NCI-H2196 treated with DMSO at 0.1 percent for 48 hours (cell line): Measurements from ENCODE around the gene FOXO6.

Experiments used
- DNase-seq: peaks from one replicate; lab custom pipeline; 2025; ENCODE audit not compliant: unreplicated experiment; lab: John Stamatoyannopoulos, UW

Gene FOXO6

GRCh38 chr1:41423511-41424191 is 62.4 kb downstream of the FOXO6 start:
- no peak for DNase-seq

- no peak for DNase-seq
Observed at GRCh38 chr1:41424581-41425118, 63.4 kb downstream of the FOXO6 start.

- DNase-seq, result no peak
Observed at GRCh38 chr1:41425369-41425768, 64.1 kb downstream of the FOXO6 start.

GRCh38 chr1:41426201-41426890 is 65.1 kb downstream of the FOXO6 start:
- no peak for DNase-seq

GRCh38 chr1:41427122-41427913 is 66.1 kb downstream of the FOXO6 start:
- no peak for DNase-seq

GRCh38 chr1:41427916-41428737 is 66.9 kb downstream of the FOXO6 start:
- no peak for DNase-seq

GRCh38 chr1:41428738-41429640 is 67.8 kb downstream of the FOXO6 start:
- no peak for DNase-seq

- no peak for DNase-seq
Observed at GRCh38 chr1:41429641-41430035, 68.4 kb downstream of the FOXO6 start.

- DNase-seq, result no peak
Observed at GRCh38 chr1:41430069-41430468, 68.8 kb downstream of the FOXO6 start.

GRCh38 chr1:41430582-41430981 is 69.3 kb downstream of the FOXO6 start:
- no peak for DNase-seq

- no peak for DNase-seq
Observed at GRCh38 chr1:41431490-41432350, 70.5 kb downstream of the FOXO6 start.
